ENCODE data around the gene TSPAN13. TPM values are rescaled to one million over a fixed set of nuclear protein-coding genes. Genes with fewer than 3 reads are reported as not detected.
"Not testable (repeated sequence)": the region's sequence is repeated elsewhere in the genome, so short reads cannot be mapped to it uniquely, and the experiment has no call there.

The TSPAN13 gene
- total RNA-seq, 1 experiment from 2014 or later = 31.1 TPM

GRCh38 chr7:16764942-16765341 is 11.4 kb downstream of the TSPAN13 start:
- intact Hi-C loops (cut with micrococcal nuclease; ENCODE audit: unreplicated experiment) = no loop called here
- ChIA-PET CTCF (no interaction called here), POLR2A (ENCODE audit: unreplicated experiment) (no interaction called here)
- no peaks in the 10 kb centered on the region for H3K4me1 ChIP-seq (replicated peaks; ENCODE audit: insufficient read depth)
- H3K27ac ChIP-seq = no peak overlapping the region
- peaks cover 7% of the 10 kb centered on the region; the same call in 1 of the 2 replicates for H3K9me3 ChIP-seq (ENCODE audit: insufficient read depth, low read depth)
- no peaks in the 10 kb centered on the region for H3F3A ChIP-seq (ENCODE audit: insufficient read depth, low read depth)
- no peaks in the 10 kb centered on the region for H3K27me3 ChIP-seq (ENCODE audit: insufficient read depth, low read depth)
- TF ChIP-seq, protein P1, sequence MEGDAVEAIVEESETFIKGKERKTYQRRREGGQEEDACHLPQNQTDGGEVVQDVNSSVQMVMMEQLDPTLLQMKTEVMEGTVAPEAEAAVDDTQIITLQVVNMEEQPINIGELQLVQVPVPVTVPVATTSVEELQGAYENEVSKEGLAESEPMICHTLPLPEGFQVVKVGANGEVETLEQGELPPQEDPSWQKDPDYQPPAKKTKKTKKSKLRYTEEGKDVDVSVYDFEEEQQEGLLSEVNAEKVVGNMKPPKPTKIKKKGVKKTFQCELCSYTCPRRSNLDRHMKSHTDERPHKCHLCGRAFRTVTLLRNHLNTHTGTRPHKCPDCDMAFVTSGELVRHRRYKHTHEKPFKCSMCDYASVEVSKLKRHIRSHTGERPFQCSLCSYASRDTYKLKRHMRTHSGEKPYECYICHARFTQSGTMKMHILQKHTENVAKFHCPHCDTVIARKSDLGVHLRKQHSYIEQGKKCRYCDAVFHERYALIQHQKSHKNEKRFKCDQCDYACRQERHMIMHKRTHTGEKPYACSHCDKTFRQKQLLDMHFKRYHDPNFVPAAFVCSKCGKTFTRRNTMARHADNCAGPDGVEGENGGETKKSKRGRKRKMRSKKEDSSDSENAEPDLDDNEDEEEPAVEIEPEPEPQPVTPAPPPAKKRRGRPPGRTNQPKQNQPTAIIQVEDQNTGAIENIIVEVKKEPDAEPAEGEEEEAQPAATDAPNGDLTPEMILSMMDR (conservative IDR thresholded peaks at IDR 0.05) = no peak
- no peak for TF ChIP-seq EZH2 (IDR thresholded peaks at IDR 0.05; ENCODE audit: low read depth)
- BruUV-seq (replicated peaks) = no TSS peak
- no peak overlapping the region for H3K4me3 ChIP-seq
- H3K4me2 ChIP-seq = no peak overlapping the region
- no peak overlapping the region for H2AFZ ChIP-seq
- no peaks in the 10 kb centered on the region for H3K9me2 ChIP-seq (ENCODE audit: insufficient read depth)
- H4K20me1 ChIP-seq (ENCODE audit: insufficient read depth) = no peaks in the 10 kb centered on the region
- peaks cover 43% of the 10 kb centered on the region for H3K79me2 ChIP-seq (ENCODE audit: low read depth)
- 0 out of 2 replicates have a peak, but pooled peaks cover 4% of the 10 kb centered on the region for H3K36me3 ChIP-seq (ENCODE audit: low read depth)
- no peak for DNase-seq

DNA sequence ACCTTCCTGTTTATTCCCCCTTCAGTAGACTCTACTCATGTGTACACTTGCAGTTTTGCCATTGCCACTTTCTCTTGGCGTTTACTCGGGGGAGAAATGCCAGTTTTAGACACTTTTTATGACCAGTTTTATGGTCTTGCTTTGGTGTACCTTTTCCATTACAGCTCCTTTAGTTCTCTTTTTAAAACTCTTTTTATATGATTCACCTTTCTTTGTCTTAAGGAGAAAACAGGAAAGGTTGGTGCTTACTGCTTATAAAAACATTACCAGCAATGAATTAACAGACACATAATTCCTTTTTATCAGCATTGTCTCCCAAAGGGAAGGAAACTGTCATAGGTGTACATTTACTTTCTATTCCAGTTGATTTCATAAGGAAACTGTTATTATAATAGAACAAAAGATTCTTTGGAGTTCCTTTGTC is 11.9 kb downstream of the TSPAN13 start:
- intact Hi-C loops (cut with micrococcal nuclease; ENCODE audit: unreplicated experiment) = no loop called here
- CTCF ChIA-PET = no interaction called here
- no peak overlapping the region for H3K4me2 ChIP-seq

DNA sequence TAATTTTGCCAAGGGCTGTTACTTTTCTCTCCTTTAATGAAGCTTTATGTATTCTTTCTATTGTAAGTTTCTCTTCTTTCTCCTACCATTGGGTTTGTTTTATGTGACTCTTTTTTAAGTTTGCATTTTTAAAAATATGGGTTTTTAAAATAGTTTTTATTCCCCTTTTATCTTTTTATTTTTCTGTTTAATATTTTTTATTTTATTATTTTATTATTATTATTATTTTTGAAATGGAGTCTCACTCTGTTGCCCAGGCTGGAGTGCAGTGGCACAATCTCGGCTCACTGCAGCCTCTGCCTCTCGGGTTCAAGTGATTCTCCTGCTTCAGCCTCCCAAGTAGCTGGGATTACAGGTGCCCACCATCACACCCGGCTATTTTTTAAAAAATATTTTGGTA is 16.4 kb downstream of the TSPAN13 start:
- H3K27me3 ChIP-seq (ENCODE audit: insufficient read depth, low read depth); CTCF ChIA-PET; H3K4me3 ChIP-seq; H3K4me2 ChIP-seq; H3K27ac ChIP-seq; H3F3A ChIP-seq (ENCODE audit: insufficient read depth, low read depth); H3K4me1 ChIP-seq (replicated peaks; ENCODE audit: insufficient read depth); H4K20me1 ChIP-seq (ENCODE audit: insufficient read depth); H3K36me3 ChIP-seq (ENCODE audit: low read depth); H3K9me2 ChIP-seq (ENCODE audit: insufficient read depth); intact Hi-C loops (cut with micrococcal nuclease; ENCODE audit: unreplicated experiment); DNase-seq; H3K9me3 ChIP-seq (ENCODE audit: insufficient read depth, low read depth); BruUV-seq (replicated peaks); H2AFZ ChIP-seq: not testable (repeated sequence)
- POLR2A ChIA-PET (ENCODE audit: unreplicated experiment) = interaction anchor here (0.6 kb wide), 1 partner anchor 1103 kb away, joined by 3 read pairs; no protein-coding TSS in a partner anchor
- H3K79me2 ChIP-seq (ENCODE audit: low read depth) = peaks cover 19% of the 10 kb centered on the region

More for the DNA sequence above, 11.9 kb downstream of the TSPAN13 start:
- Histone ChIP-seq H4K20me1 (ENCODE audit: insufficient read depth) (no peaks in the 10 kb centered on the region), H3K27ac (no peak overlapping the region), H3K9me3 (ENCODE audit: insufficient read depth, low read depth) (peaks cover 7% of the 10 kb centered on the region; the same call in 1 of the 2 replicates), H3K9me2 (ENCODE audit: insufficient read depth) (no peaks in the 10 kb centered on the region), H3K36me3 (ENCODE audit: low read depth) (0 out of 2 replicates have a peak, but pooled peaks cover 4% of the 10 kb centered on the region), H2AFZ (no peak overlapping the region), H3F3A (ENCODE audit: insufficient read depth, low read depth) (no peaks in the 10 kb centered on the region), H3K79me2 (ENCODE audit: low read depth) (peaks cover 38% of the 10 kb centered on the region), H3K4me3 (no peak overlapping the region), H3K4me1 (replicated peaks; ENCODE audit: insufficient read depth) (no peaks in the 10 kb centered on the region), H3K27me3 (ENCODE audit: insufficient read depth, low read depth) (no peaks in the 10 kb centered on the region)
- TF ChIP-seq, protein P1 (conservative IDR thresholded peaks at IDR 0.05) = no peak
- no peak for TF ChIP-seq EZH2 (IDR thresholded peaks at IDR 0.05; ENCODE audit: low read depth)
- no TSS peak for BruUV-seq (replicated peaks)
- POLR2A ChIA-PET (ENCODE audit: unreplicated experiment) = no interaction called here
- no peak for DNase-seq
